VCaP (cell line): ENCODE measurements around the gene CRP.
"Not testable (repeated sequence)": the region's sequence is repeated elsewhere in the genome, so short reads cannot be mapped to it uniquely, and the experiment has no call there.

Source experiments
- H3K27ac ChIP-seq: fragments of 450-650 bp; 2 replicates; pipeline ENCODE4 v1.5.1; 2017
- CTCF ChIP-seq: fragments of 450-650 bp; conservative IDR thresholded peaks from 2 replicates; pipeline ENCODE4 v1.5.1; 2017; ENCODE audit warnings: mild to moderate bottlenecking, moderate library complexity

The CRP gene

DNA sequence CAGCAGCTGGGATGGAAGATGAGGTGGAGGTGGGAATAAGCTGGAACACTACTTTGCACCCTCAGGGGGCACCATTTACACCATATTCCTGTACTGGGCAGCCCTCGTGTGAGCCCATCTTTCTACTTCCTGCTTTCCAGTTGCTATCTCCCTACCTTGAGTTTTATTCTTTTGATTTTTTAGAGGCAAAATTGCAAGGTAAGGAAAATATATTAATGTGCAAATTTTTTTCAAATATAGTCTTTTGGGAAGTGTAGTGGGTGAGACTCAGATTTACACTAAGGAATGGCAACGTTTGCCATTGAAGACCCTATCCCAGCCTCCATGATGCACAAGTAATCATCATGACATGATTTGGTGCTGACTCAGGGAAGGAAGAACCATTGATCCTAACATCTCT is 35.2 kb upstream of the CRP start:
- no peak overlapping the region for H3K27ac ChIP-seq
- TF ChIP-seq CTCF: no peak

DNA sequence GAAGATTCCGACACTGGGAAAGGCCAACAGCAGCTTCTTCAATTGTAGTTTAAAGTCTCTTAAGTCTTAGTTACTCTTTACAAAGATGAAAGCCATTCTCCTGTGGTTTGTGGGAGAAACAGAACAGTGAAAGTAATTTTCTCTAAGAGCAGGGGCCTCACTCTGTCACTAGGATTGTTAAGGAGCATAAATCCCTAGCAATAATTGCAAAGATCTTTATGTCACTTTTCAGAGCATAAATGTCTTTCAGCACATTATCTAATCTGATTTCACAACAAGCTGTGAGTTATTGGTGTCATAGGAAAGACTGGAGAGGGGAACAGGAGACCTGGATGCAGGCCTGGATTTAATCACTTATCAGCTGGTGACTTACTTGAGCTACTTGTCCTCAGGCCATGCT is 34.0 kb upstream of the CRP start:
- TF ChIP-seq CTCF: no peak
- no peak overlapping the region for H3K27ac ChIP-seq

DNA sequence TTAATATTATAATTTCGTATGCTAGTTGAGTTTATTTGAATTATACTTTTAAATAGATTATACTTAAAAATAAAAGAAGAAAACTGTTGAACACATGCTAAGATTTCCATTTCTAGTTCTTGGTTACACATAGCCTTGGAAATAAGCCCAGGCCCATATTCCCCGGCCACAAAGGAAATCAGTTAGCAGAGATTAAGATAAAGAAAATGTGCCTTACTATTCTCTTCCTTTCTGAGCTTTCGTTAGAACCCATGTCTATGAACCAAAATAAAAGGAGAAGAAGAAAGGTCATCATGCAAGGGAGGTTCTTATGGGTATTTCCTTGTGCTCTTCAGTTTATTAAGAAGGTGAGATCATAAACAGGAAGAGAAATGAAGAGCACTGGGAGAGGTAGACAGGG is 32.3 kb upstream of the CRP start:
- no peak overlapping the region for H3K27ac ChIP-seq
- TF ChIP-seq CTCF: no peak

GRCh38 chr1:159743651-159744410 is 29.4 kb upstream of the CRP start:
- TF ChIP-seq CTCF: no peak
- no peak overlapping the region for H3K27ac ChIP-seq

- TF ChIP-seq CTCF: no peak
- no peak overlapping the region for H3K27ac ChIP-seq
Measured at GRCh38 chr1:159737238-159737916, 23.0 kb upstream of the CRP start.

- H3K27ac ChIP-seq: not testable (repeated sequence)
Measured at GRCh38 chr1:159723188-159723587, 8.8 kb upstream of the CRP start.

DNA sequence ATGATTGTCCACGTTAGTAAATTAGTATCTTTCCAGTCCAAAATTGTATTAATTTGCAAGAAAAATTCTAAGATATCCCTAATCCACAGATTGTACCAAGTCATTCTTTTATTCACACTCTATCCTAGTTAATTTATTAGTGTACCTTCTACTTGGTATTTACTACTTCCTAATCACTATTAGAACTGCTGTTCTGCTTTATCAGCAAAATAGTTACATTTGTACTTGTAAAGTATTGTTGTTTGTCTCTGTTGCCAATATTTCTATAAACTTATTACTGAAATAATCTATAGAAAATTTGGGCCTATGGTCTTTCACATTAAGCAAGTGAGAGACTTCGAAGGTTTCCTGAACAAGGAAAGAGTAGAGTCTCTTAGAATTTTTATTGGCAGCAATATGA is 5.6 kb upstream of the CRP start:
- no peak for TF ChIP-seq CTCF
- H3K27ac ChIP-seq: no peak overlapping the region

DNA sequence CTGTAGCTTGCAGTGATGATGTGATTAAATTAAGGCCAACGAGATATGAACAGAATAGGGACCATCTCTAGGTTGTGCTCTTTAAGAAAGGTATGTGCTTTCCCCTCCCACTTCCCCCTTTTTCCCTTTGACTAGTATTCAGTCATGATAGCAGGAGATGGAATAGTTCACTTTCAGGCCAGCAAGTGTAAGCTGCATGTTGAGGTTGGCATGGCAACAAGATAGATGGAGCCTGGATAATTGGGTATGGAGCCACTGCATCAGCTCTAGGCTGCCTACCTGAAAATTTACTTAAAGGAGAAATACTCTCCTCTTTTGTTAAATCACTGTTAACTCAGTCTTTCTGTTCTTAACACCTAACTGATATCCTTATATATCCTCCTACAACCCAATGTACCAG is 1.5 kb upstream of the CRP start:
- no peak for TF ChIP-seq CTCF
- no peak overlapping the region for H3K27ac ChIP-seq
